ENCODE data around the gene GABPB1. TPM values are rescaled to one million over a fixed set of nuclear protein-coding genes. Genes with fewer than 3 reads are reported as not detected.

GABPB1 gene
- total and polyA plus RNA-seq, 2 of the 13 experiments (the other 11 are each of a cell fraction or from before 2014, with no cell fraction given), result 17.5 to 39.5 TPM

DNA sequence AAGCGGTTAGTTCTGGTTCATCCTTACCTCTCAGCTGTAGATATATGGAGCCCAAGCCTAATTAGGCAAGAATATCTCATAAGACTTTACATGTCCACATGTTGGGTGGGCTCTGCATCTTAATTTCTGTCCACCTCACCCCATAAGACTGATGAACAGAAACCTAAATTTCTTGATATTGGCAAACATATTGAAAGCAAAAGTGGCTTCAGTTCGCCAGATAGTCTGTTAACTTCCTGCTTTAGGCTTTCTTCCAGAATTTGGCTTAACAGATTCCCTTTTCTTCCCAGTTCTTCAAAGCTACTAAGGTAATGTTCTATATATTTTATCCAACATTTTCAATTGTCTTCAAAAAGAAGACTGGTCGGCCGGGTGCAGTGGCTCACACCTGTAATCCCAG lies 19.7 kb downstream of the GABPB1 start:
- no peak overlapping the region for H2AFZ ChIP-seq (ENCODE audit: low read length)
- no peaks in the 10 kb centered on the region; a peak in 2 of 5 replicates for H3K36me3 ChIP-seq (replicated peaks in 1 of 2; ENCODE audit: control insufficient read depth in 1 of 2, insufficient read depth in 2 of 2, low read length in 2 of 2)
- TF ChIP-seq ZZZ3 (CRISPR knock-in tag; IDR thresholded peaks at IDR 0.05; ENCODE audit: borderline replicate concordance) (no peak), ZBTB49 (CRISPR knock-in tag; IDR thresholded peaks at IDR 0.05; ENCODE audit: borderline replicate concordance) (no peak), ZNF563 (CRISPR knock-in tag; IDR thresholded peaks at IDR 0.05) (no peak), JUN (CRISPR knock-in tag; IDR thresholded peaks at IDR 0.05) (no peak)
- TF ChIP-seq, protein P1, sequence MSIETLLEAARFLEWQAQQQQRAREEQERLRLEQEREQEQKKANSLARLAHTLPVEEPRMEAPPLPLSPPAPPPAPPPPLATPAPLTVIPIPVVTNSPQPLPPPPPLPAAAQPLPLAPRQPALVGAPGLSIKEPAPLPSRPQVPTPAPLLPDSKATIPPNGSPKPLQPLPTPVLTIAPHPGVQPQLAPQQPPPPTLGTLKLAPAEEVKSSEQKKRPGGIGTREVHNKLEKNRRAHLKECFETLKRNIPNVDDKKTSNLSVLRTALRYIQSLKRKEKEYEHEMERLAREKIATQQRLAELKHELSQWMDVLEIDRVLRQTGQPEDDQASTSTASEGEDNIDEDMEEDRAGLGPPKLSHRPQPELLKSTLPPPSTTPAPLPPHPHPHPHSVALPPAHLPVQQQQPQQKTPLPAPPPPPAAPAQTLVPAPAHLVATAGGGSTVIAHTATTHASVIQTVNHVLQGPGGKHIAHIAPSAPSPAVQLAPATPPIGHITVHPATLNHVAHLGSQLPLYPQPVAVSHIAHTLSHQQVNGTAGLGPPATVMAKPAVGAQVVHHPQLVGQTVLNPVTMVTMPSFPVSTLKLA (IDR thresholded peaks at IDR 0.05), result no peak
- ATAC-seq, result no peak
- peaks cover 21% of the 10 kb centered on the region for H3K79me2 ChIP-seq (ENCODE audit: insufficient read depth, low read length)
- H3K4me1 ChIP-seq (ENCODE audit: insufficient read depth, low read length), result no peaks in the 10 kb centered on the region
- H3K4me2 ChIP-seq (ENCODE audit: low read depth, low read length), result no peak overlapping the region
- no peaks in the 10 kb centered on the region for H3K9me3 ChIP-seq (ENCODE audit: low read length)
- FAIRE-seq, result no peak
- no peaks in the 10 kb centered on the region for H4K20me1 ChIP-seq (ENCODE audit: insufficient read depth, low read length)
- intact Hi-C loops (cut with micrococcal nuclease; ENCODE audit: unreplicated experiment) (no loop called here), in situ Hi-C loops (cut with HindIII; ENCODE audit: extremely low pct_ligation_motif_present, low pct_unique_long_range_greater_than_20kb) (no loop called here)
- no peak overlapping the region for H3K4me3 ChIP-seq (replicated peaks in 1 of 3; ENCODE audit: insufficient read depth in 1 of 3, low read depth in 2 of 3, low read length in 3 of 3)
- WGBS (ENCODE audit: low lambda C conversion rate), result 96% methylated on average over 4 of the region's 4 CpGs
- H3K27ac ChIP-seq (ENCODE audit: extremely low read length, insufficient read depth, low read length), result no peak overlapping the region
- no peak overlapping the region for H3K9ac ChIP-seq (ENCODE audit: insufficient read depth, low read depth, low read length)
- CTCF ChIA-PET (ENCODE audit: low intra/inter-chr PET ratio, low total read pairs), result no interaction called here
- no TSS peak for BruUV-seq (replicated peaks)
- DNase-seq (ENCODE audit: low spot score), result no peak
- POLR2A ChIA-PET, result no interaction called here
- no peaks in the 10 kb centered on the region for H3K27me3 ChIP-seq (ENCODE audit: control insufficient read depth in 1 of 2, insufficient read depth in 2 of 2, low read length in 2 of 2)

All from HepG2 (cell line).